Measurements from ENCODE around the gene FAM107A.

- TF ChIP-seq CTCF (IDR thresholded peaks at IDR 0.05) (no peak), EP300 (IDR thresholded peaks at IDR 0.05) (no peak), POLR2AphosphoS5 (IDR thresholded peaks at IDR 0.05) (no peak)
These were observed 22.0 kb downstream of the FAM107A start for GRCh38 chr3:58555203-58555602.

Measured in esophagus muscularis mucosa (tissue), 4 donors.